Activated CD8-positive, alpha-beta memory T cell treated with anti-CD3 and anti-CD28 coated beads, Interleukin-2, amount 50 U/mL, for 24 hours (primary cell): ENCODE data around the gene TEX29.

ENCODE experiments used
- DNase-seq: peaks from one replicate; pipeline ENCODE4 v3.0.0-alpha.2; 2020; ENCODE audit errors: extremely low read depth

TEX29 gene

GRCh38 chr13:111319998-111320911 lies at the start of gene TEX29:
TEX29 (plus strand) TSS chr13:111320642; CDS start chr13:111320891, 249 bp downstream.
- no peak for DNase-seq

- no peak for DNase-seq
Observed at GRCh38 chr13:111270765-111271698, 49.4 kb upstream of the TEX29 start.

- no peak for DNase-seq
Observed at GRCh38 chr13:111272117-111272516, 48.3 kb upstream of the TEX29 start.

- DNase-seq = no peak
Observed at GRCh38 chr13:111275382-111275781, 45.1 kb upstream of the TEX29 start.

- no peak for DNase-seq
Observed at GRCh38 chr13:111275995-111276618, 44.3 kb upstream of the TEX29 start.

GRCh38 chr13:111278258-111278657 lies 42.2 kb upstream of the TEX29 start:
- no peak for DNase-seq

- no peak for DNase-seq
Observed at GRCh38 chr13:111278743-111279652, 41.4 kb upstream of the TEX29 start.

- no peak for DNase-seq
Observed at GRCh38 chr13:111280226-111280625, 40.2 kb upstream of the TEX29 start.

GRCh38 chr13:111280681-111281585 lies 39.5 kb upstream of the TEX29 start:
- no peak for DNase-seq

- DNase-seq = no peak
Observed at GRCh38 chr13:111281751-111282311, 38.6 kb upstream of the TEX29 start.

- no peak for DNase-seq
Observed at GRCh38 chr13:111282425-111282824, 38.0 kb upstream of the TEX29 start.

- no peak for DNase-seq
Observed at GRCh38 chr13:111282997-111283396, 37.4 kb upstream of the TEX29 start.

- DNase-seq = no peak
Observed at GRCh38 chr13:111283457-111283856, 37.0 kb upstream of the TEX29 start.

GRCh38 chr13:111283991-111284390 lies 36.5 kb upstream of the TEX29 start:
- DNase-seq = no peak

- DNase-seq = no peak
Observed at GRCh38 chr13:111284565-111284964, 35.9 kb upstream of the TEX29 start.

- no peak for DNase-seq
Observed at GRCh38 chr13:111286162-111286561, 34.3 kb upstream of the TEX29 start.

- no peak for DNase-seq
Observed at GRCh38 chr13:111286749-111287148, 33.7 kb upstream of the TEX29 start.

- DNase-seq = no peak
Observed at GRCh38 chr13:111287201-111287600, 33.2 kb upstream of the TEX29 start.

- no peak for DNase-seq
Observed at GRCh38 chr13:111288276-111288675, 32.2 kb upstream of the TEX29 start.

GRCh38 chr13:111289251-111289650 lies 31.2 kb upstream of the TEX29 start:
- no peak for DNase-seq
